Measurements from ENCODE around the gene RPEL1.

Gene RPEL1

DNA sequence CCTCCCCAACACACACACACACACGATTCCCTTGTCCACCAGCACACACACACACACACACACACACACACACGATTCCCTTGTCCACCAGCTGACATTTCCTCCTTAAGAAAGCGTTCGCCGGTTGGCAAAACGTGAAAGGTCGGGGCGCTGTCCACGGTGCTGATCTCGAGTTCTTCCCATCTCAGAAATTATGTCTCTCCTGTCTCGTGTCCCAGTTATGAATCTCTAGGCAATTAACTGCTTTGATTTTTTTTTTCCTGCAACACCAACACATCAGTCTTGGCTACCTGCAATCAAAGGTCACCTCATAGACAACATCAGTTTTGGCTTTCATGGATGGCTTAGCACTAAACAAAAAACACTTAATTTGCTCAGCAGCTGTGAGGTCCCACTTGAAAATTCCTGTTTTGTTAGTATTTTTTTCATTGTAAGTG is 33.2 kb downstream of the RPEL1 start:
- peak; percentile 36 for DNase-seq (ENCODE audit: low spot score)

DNA sequence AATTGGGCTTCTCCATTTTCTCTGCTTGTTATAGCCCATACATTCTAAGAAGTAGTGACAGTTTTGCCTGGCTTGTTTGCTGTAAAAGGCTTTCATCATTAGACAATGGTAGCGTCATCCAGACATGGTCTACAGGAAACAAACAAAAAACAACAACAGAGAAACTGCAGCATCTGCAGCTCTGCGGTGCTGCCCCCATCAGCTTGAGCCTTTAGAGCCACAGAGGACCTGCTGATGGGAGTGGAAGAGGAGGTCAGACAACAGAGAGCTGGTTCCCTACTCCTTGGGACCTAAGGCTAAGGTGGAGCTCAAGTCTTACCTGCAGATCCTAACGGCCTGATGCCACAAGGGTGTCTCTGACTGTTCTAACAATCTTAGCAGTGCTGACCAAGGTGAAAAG is 34.3 kb downstream of the RPEL1 start:
- DNase-seq (ENCODE audit: low spot score): peak; percentile 53

DNA sequence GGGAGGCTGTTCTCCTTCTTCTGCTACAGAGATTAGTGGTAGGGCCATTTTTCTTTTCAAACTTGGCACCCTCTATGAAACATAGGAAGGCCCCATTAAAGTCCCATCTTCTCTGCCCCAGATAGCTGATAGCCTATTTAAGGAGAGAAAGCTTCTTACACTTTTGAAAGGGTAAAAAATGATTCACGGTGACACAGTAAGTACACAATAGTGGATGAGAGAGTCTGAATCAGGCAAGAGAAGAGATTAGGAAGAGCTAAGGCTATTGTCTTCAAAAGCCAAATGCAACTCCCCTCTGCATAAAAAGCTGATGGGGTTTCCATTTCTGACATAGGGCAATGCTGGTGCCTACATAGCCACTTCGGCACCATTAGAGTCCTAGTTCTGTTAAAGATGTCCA is 34.8 kb downstream of the RPEL1 start:
- peak; percentile 35 for DNase-seq (ENCODE audit: low spot score)

DNA sequence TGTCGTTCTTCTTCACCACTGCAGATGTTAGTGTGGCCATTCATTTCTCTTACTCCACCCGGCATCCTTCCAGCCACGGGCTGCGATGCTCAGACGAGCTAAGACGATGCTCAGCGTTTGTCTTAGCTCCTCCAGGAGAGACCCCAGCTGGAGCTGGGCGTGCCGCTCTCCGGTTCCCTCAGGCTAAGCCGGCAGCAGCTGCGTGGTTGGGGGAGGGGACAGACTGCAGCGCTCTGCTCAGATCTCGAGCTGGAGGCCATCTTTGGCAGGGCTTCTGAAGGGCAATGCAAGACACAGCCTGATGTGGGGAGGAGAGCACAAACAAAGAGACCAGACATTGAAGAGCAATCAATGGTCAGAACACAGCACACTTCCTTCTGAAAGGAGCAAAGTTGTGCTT is 36.1 kb downstream of the RPEL1 start:
- DNase-seq (ENCODE audit: low spot score): peak; percentile 75

DNA sequence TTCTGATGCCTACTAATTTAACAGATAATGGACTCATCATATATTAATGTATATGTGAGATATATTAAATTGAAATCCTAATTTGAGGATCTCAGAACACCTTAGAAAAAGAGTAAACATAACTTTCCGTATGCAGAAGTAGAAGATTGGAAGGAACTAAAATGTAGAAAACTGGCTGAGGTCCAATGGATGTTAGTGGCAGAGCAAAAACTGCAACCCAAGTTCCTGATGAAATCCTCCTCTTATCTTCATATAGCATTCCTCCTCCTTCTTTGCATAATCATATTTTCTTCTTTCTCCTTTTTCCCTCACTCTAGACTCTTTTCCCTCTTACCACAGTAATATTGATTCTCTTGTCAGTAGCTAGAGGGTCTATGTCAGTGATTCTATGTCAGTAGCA is 37.3 kb downstream of the RPEL1 start:
- DNase-seq (ENCODE audit: low spot score): no peak

DNA sequence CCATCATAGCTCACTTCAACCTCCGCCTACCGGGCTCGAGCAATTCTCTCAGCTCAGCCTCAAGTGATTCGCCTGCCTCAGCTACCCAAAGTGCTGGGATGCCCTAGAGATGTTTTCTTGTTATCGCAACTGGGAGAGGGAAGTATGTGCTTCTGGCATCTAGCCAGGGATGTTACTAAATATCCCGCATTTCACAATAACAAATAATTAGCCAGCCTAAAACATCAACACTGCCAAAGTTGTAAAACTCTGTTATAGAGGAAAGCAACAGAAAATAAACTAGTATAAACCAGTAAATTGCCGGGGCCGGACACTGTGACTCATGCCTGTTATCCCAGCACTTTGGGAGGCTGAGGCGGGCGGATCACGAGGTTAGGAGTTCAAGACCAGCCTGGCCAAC is 38.5 kb downstream of the RPEL1 start:
- DNase-seq (ENCODE audit: low spot score): no peak

DNA sequence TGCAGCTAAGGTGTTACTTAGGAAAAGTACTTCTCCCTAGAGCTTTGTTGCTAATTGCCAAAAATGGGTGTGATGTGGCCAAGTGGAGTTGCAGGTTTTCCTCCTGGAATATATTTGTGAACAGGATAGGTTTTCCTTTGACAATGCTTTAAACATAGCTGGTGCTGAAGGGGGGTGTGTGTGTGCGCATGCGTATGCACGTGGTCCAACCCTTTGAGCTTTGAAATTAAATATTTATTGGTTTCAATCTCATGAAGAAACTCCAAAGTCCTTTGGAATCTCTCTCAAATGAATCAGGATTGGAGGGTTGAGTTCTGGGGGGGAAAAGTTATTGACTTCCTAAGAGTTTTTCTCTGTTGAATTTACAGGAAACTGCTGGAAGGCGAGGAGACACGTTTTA is 42.3 kb downstream of the RPEL1 start:
- no peak for DNase-seq (ENCODE audit: low spot score)

DNA sequence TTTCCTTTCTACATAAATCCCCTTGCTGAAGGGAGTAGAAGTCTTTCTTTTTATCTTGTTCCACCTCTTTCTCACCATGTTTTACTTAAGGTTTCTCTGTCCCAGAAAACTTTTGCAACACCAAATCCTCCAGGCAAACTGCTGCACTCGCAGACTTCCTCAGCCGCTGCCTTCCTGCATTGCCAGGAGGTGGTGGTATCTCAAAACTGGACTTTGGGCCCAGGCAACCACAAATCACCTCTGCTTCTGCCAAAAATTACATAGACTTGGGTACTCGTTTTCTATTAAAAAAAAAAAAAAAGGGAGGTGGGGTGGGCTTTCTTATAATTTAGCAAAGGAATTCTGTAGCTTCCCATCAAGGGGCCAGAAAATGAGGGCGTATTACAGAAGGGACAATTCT is 45.9 kb downstream of the RPEL1 start:
- no peak for DNase-seq (ENCODE audit: low spot score)

DNA sequence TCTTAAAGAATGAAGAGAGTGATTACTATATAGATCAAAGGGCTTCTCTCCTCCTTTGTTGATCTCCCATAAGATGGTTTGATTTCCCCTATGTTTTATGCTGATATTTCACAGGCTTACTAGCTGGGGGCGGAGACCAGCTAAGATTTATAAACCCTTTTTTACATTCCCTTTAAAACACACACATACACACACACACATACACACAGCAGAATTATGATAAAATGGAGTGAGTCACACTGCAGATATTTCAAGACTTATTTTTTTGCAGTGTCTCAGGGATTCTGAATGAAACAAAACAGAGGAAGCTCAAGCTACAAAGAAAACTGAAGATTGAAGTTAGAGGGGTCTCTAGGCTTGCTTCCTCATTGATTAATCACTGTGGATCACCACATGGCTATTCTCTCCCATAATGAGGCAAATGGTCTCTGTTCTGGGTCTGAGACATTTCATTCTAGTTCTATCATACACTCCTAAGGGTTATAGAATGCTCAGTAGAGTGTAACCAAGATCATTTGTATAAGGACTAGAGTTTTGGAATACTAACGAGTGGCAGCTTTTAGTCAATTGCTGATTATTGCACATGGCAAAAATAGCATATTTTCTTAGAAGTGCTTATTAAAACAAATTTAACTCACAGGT is 49.8 kb downstream of the RPEL1 start:
- no peak for DNase-seq (ENCODE audit: low spot score)
